Measurements from ENCODE around the gene ZWILCH. TPM values are rescaled to one million over a fixed set of nuclear protein-coding genes. Genes with fewer than 3 reads are reported as not detected.

ZWILCH gene
- total RNA-seq, 1 experiment from 2014 or later: 50.2 TPM

DNA sequence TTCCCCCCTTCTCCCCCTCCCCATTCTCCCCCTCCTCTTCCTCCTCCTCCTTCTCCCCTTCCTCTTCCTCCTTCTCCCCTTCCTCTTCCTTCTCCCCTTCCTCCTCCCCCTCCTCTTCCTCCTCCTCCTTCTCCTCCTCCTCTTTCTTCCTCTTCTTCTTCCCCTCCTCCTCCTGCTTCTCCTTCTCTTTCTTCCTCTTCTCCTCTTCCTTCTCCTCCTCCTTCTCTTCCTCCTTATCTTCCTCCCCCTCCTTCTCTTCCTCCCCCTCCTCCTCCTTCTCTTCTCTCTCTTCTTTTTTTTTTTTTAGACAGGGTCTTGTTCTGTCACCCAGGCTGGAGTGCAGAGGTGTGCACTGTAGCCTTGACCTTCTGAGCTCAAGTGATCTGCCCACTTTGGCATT lies 81.9 kb downstream of the ZWILCH start:
- ChIA-PET CTCF (interaction anchor here (0.7 to 2.2 kb wide), 9 partner anchors 9 to 265 kb away, joined by 3 to 15 read pairs (median 3); no protein-coding TSS in a partner anchor), POLR2A (no interaction called here)
- Mint-ChIP-seq H3K9me3 (no peaks in the 10 kb centered on the region), H3K27ac (no peak overlapping the region), H3K36me3 (no peaks in the 10 kb centered on the region), H3K27me3 (ENCODE audit: low read depth) (no peaks in the 10 kb centered on the region; the same call in 1 of the 2 replicates), H3K4me1 (peaks cover 23% of the 10 kb centered on the region), H3K4me3 (no peak overlapping the region)
- no peak for DNase-seq (ENCODE audit: low spot score)
- TF ChIP-seq TEAD4 (CRISPR knock-in tag; IDR thresholded peaks at IDR 0.05): no peak
- TF ChIP-seq, protein P1, sequence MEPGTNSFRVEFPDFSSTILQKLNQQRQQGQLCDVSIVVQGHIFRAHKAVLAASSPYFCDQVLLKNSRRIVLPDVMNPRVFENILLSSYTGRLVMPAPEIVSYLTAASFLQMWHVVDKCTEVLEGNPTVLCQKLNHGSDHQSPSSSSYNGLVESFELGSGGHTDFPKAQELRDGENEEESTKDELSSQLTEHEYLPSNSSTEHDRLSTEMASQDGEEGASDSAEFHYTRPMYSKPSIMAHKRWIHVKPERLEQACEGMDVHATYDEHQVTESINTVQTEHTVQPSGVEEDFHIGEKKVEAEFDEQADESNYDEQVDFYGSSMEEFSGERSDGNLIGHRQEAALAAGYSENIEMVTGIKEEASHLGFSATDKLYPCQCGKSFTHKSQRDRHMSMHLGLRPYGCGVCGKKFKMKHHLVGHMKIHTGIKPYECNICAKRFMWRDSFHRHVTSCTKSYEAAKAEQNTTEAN (CRISPR knock-in tag; IDR thresholded peaks at IDR 0.05): no peak
- TF ChIP-seq NFE2L1 (CRISPR knock-in tag; IDR thresholded peaks at IDR 0.05): no peak
- TF ChIP-seq GTF2I (CRISPR knock-in tag; conservative IDR thresholded peaks at IDR 0.05): no peak
- TF ChIP-seq, protein P2, sequence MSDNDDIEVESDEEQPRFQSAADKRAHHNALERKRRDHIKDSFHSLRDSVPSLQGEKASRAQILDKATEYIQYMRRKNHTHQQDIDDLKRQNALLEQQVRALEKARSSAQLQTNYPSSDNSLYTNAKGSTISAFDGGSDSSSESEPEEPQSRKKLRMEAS (CRISPR knock-in tag; IDR thresholded peaks at IDR 0.05): no peak
- TF ChIP-seq PRRX2 (CRISPR knock-in tag; IDR thresholded peaks at IDR 0.05): no peak
- no peak for TF ChIP-seq ELF4 (CRISPR knock-in tag; IDR thresholded peaks at IDR 0.05; ENCODE audit: low read depth)
- TF ChIP-seq FOXK1 (CRISPR knock-in tag; IDR thresholded peaks at IDR 0.05): no peak
- no peak for TF ChIP-seq JUN (CRISPR knock-in tag; IDR thresholded peaks at IDR 0.05)
- ATAC-seq: no peak

GRCh38 chr15:66587749-66588148 lies 82.6 kb downstream of the ZWILCH start:
- POLR2A ChIA-PET: no interaction called here
- Mint-ChIP-seq H3K27ac (no peak overlapping the region), H3K4me3 (no peak overlapping the region), H3K4me1 (peaks cover 23% of the 10 kb centered on the region), H3K27me3 (ENCODE audit: low read depth) (no peaks in the 10 kb centered on the region; the same call in 1 of the 2 replicates), H3K9me3 (no peaks in the 10 kb centered on the region), H3K36me3 (no peaks in the 10 kb centered on the region)
- DNase-seq (ENCODE audit: low spot score) (no peak), ATAC-seq (no peak)
- CTCF ChIA-PET: interaction anchor here (0.6 to 2.2 kb wide), 12 partner anchors 8 to 264 kb away, joined by 3 to 15 read pairs (median 3); partner anchors contain the start of gene LCTL
- TF ChIP-seq MYBL2 (CRISPR knock-in tag; IDR thresholded peaks at IDR 0.05) (no peak), RORB (CRISPR knock-in tag; IDR thresholded peaks at IDR 0.05) (no peak), ZNF532 (CRISPR knock-in tag; IDR thresholded peaks at IDR 0.05; ENCODE audit: borderline replicate concordance) (no peak), EMX1 (CRISPR knock-in tag; IDR thresholded peaks at IDR 0.05) (no peak), ZNF396 (CRISPR knock-in tag; IDR thresholded peaks at IDR 0.05; ENCODE audit: borderline replicate concordance) (no peak), GTF2I (CRISPR knock-in tag; conservative IDR thresholded peaks at IDR 0.05) (no peak), JUN (CRISPR knock-in tag; IDR thresholded peaks at IDR 0.05) (no peak), NR3C1 (CRISPR knock-in tag; conservative IDR thresholded peaks at IDR 0.05; ENCODE audit: low read depth) (no peak), JAZF1 (CRISPR knock-in tag; IDR thresholded peaks at IDR 0.05) (no peak), SOX15 (CRISPR knock-in tag; IDR thresholded peaks at IDR 0.05) (no peak), E2F1 (CRISPR knock-in tag; IDR thresholded peaks at IDR 0.05) (no peak), NFYB (CRISPR knock-in tag; conservative IDR thresholded peaks at IDR 0.05; ENCODE audit: low read depth) (no peak)
- TF ChIP-seq, protein P3, sequence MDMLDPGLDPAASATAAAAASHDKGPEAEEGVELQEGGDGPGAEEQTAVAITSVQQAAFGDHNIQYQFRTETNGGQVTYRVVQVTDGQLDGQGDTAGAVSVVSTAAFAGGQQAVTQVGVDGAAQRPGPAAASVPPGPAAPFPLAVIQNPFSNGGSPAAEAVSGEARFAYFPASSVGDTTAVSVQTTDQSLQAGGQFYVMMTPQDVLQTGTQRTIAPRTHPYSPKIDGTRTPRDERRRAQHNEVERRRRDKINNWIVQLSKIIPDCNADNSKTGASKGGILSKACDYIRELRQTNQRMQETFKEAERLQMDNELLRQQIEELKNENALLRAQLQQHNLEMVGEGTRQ (CRISPR knock-in tag; IDR thresholded peaks at IDR 0.05): no peak

Data from WTC11 (cell line).